KMS-11 (cell line): ENCODE measurements around the gene NUSAP1.
A peak's percentile ranks its signal among the peaks of the same experiment; 100 is the strongest.

Source experiments
- H2AFZ ChIP-seq: fragments of 200-600 bp; sonication (generic); 2 replicates; pipeline ENCODE4 v1.6.1; 2016; ENCODE audit warnings: antibody characterized with exemption, mixed run types, low read depth
- H3K27ac ChIP-seq: fragments of 200-600 bp; sonication (generic); 2 replicates; pipeline ENCODE4 v1.6.1; 2016; ENCODE audit warnings: mild to moderate bottlenecking, mixed run types
- H3K27me3 ChIP-seq: fragments of 200-600 bp; sonication (generic); 2 replicates; pipeline ENCODE4 v1.6.1; 2017; ENCODE audit warnings: mild to moderate bottlenecking, low read depth, mixed run types, moderate library complexity; ENCODE audit not compliant: insufficient read depth
- H3K36me3 ChIP-seq: fragments of 200-600 bp; sonication (generic); 2 replicates; pipeline ENCODE4 v1.6.1; 2017; ENCODE audit warnings: mild to moderate bottlenecking, mixed run types; ENCODE audit not compliant: insufficient read depth
- H3K4me1 ChIP-seq: fragments of 200-600 bp; sonication (generic); 2 replicates; pipeline ENCODE4 v1.6.1; 2016; ENCODE audit warnings: mild to moderate bottlenecking, low read depth, mixed run types; ENCODE audit not compliant: poor library complexity, severe bottlenecking
- H3K4me2 ChIP-seq: fragments of 200-600 bp; sonication (generic); 2 replicates; pipeline ENCODE4 v1.7.0; 2016; ENCODE audit warnings: mild to moderate bottlenecking, mixed run types
- H3K4me3 ChIP-seq: fragments of 200-600 bp; sonication (generic); IDR thresholded peaks from 2 replicates; pipeline ENCODE4 v1.6.1; 2017; ENCODE audit warnings: low read depth, low read length, mixed read lengths; ENCODE audit not compliant: insufficient read depth
- H3K79me2 ChIP-seq: fragments of 200-600 bp; sonication (generic); 2 replicates; pipeline ENCODE4 v1.6.1; 2016; ENCODE audit warnings: low read depth, mixed run types; ENCODE audit not compliant: insufficient read depth
- H3K9ac ChIP-seq: fragments of 200-600 bp; sonication (generic); 2 replicates; pipeline ENCODE4 v1.6.1; 2016; ENCODE audit warnings: mild to moderate bottlenecking, mixed run types
- H4K20me1 ChIP-seq: fragments of 200-600 bp; sonication (generic); 2 replicates; pipeline ENCODE4 v1.6.1; 2016; ENCODE audit warnings: mild to moderate bottlenecking, mixed run types; ENCODE audit not compliant: insufficient read depth
- CTCF ChIP-seq: fragments of 200-600 bp; sonication (generic); conservative IDR thresholded peaks from 2 replicates; pipeline ENCODE4 v1.6.1; 2017; ENCODE audit warnings: low read depth, mild to moderate bottlenecking, antibody characterized with exemption, low read length, moderate library complexity, mixed read lengths

The NUSAP1 gene

GRCh38 chr15:41396111-41396510 is 63.4 kb downstream of the NUSAP1 start:
- no peaks in the 10 kb centered on the region for H3K79me2 ChIP-seq
- no peaks in the 10 kb centered on the region for H3K27me3 ChIP-seq
- no peak overlapping the region for H3K4me3 ChIP-seq
- H3K27ac ChIP-seq = no peak overlapping the region
- H3K4me2 ChIP-seq = no peak overlapping the region
- no peaks in the 10 kb centered on the region for H3K4me1 ChIP-seq
- H4K20me1 ChIP-seq = no peaks in the 10 kb centered on the region
- H3K36me3 ChIP-seq = no peaks in the 10 kb centered on the region
- no peak overlapping the region for H2AFZ ChIP-seq
- no peak for TF ChIP-seq CTCF
- no peak overlapping the region for H3K9ac ChIP-seq

GRCh38 chr15:41401904-41402267 is 69.2 kb downstream of the NUSAP1 start:
- Histone ChIP-seq H3K4me2 (peak overlapping the region; percentile 97), H2AFZ (peak overlapping the region; percentile 97), H3K27ac (peak overlapping the region; percentile 57; the same call in 1 of the 2 replicates), H3K36me3 (no peaks in the 10 kb centered on the region), H3K27me3 (no peaks in the 10 kb centered on the region), H3K79me2 (peaks cover 16% of the 10 kb centered on the region; the same call in 1 of the 2 replicates), H3K4me1 (peaks cover 10% of the 10 kb centered on the region), H3K4me3 (no peak overlapping the region), H3K9ac (peak overlapping the region; percentile 72), H4K20me1 (no peaks in the 10 kb centered on the region)
- TF ChIP-seq CTCF = no peak

- Histone ChIP-seq H3K9ac (no peak overlapping the region), H2AFZ (no peak overlapping the region), H3K79me2 (0 out of 2 replicates have a peak, but pooled peaks cover 8% of the 10 kb centered on the region), H3K27me3 (no peaks in the 10 kb centered on the region), H3K4me3 (no peak overlapping the region), H3K4me2 (no peak overlapping the region), H4K20me1 (no peaks in the 10 kb centered on the region), H3K36me3 (no peaks in the 10 kb centered on the region), H3K4me1 (peaks cover 4% of the 10 kb centered on the region), H3K27ac (no peak overlapping the region)
- no peak for TF ChIP-seq CTCF
Observed at GRCh38 chr15:41407341-41407740, 74.7 kb downstream of the NUSAP1 start.

- no peaks in the 10 kb centered on the region for H3K27me3 ChIP-seq
- H4K20me1 ChIP-seq = no peaks in the 10 kb centered on the region
- no peaks in the 10 kb centered on the region for H3K36me3 ChIP-seq
- no peak for TF ChIP-seq CTCF
- no peak overlapping the region for H3K27ac ChIP-seq
- H3K9ac ChIP-seq = no peak overlapping the region
- H3K4me3 ChIP-seq = no peak overlapping the region
- H3K79me2 ChIP-seq = 0 out of 2 replicates have a peak, but pooled peaks cover 3% of the 10 kb centered on the region
- no peak overlapping the region for H2AFZ ChIP-seq
- H3K4me1 ChIP-seq = no peaks in the 10 kb centered on the region
- no peak overlapping the region for H3K4me2 ChIP-seq
Observed at GRCh38 chr15:41408234-41408641, 75.6 kb downstream of the NUSAP1 start.
